HEK293 (cell line): ENCODE measurements around the gene ASGR2.

ENCODE experiments used
- MZF1 ChIP-seq: fragments of 450-650 bp; formaldehyde crosslinking; IDR thresholded peaks from 2 replicates; pipeline ENCODE4 v1.5.1; 2017; ENCODE audit warnings: missing biosample characterization, missing genetic modification characterization, borderline replicate concordance
- ZNF560 ChIP-seq: fragments of 450-650 bp; formaldehyde crosslinking; IDR thresholded peaks from 2 replicates; pipeline ENCODE4 v1.5.1; 2017; ENCODE audit warnings: missing biosample characterization, missing genetic modification characterization, borderline replicate concordance
- ZNF777 ChIP-seq: fragments of 450-650 bp; formaldehyde crosslinking; IDR thresholded peaks from 2 replicates; pipeline ENCODE4 v1.5.1; 2017; ENCODE audit warnings: missing biosample characterization, missing genetic modification characterization, borderline replicate concordance
- TF ChIP-seq, protein P1 (sequence below): fragments of 450-650 bp; formaldehyde crosslinking; IDR thresholded peaks from 2 replicates; pipeline ENCODE4 v1.5.1; 2016; ENCODE audit warnings: missing biosample characterization, missing genetic modification characterization

DNA sequence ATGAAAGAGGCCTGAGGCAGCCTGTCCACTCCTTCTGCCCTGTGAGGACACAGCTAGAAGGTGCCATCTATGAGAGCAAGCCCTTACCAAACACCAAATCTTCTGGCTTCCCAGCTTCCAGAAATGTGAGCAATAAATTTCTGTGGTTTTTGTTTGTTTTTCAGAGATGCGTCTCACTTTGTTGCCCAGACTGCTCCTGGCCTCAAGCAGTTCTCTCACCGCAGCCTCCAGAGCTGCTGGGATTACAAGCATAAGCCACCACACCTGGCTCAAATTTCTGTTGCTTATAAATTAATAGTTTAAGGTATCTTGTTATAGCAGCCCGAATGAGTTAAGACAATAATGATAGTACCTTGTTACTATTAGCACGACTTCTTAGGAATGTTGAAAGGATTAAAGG, 58.2 kb downstream of the ASGR2 start:
- TF ChIP-seq, protein P1, sequence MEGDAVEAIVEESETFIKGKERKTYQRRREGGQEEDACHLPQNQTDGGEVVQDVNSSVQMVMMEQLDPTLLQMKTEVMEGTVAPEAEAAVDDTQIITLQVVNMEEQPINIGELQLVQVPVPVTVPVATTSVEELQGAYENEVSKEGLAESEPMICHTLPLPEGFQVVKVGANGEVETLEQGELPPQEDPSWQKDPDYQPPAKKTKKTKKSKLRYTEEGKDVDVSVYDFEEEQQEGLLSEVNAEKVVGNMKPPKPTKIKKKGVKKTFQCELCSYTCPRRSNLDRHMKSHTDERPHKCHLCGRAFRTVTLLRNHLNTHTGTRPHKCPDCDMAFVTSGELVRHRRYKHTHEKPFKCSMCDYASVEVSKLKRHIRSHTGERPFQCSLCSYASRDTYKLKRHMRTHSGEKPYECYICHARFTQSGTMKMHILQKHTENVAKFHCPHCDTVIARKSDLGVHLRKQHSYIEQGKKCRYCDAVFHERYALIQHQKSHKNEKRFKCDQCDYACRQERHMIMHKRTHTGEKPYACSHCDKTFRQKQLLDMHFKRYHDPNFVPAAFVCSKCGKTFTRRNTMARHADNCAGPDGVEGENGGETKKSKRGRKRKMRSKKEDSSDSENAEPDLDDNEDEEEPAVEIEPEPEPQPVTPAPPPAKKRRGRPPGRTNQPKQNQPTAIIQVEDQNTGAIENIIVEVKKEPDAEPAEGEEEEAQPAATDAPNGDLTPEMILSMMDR (tag by site-specific recombination) = no peak
- TF ChIP-seq MZF1 (tag by site-specific recombination) (no peak), ZNF560 (tag by site-specific recombination) (no peak), ZNF777 (tag by site-specific recombination) (no peak)
